HepG2 (cell line): ENCODE results near the gene BSG. TPM values are rescaled to one million over a fixed set of nuclear protein-coding genes. Genes with fewer than 3 reads are reported as not detected.

Experiments used
- ARNTL ChIP-seq: sonication (generic); formaldehyde crosslinking; IDR thresholded peaks from 2 replicates; pipeline ENCODE4 v1.4.0; 2020; ENCODE audit warnings: mild to moderate bottlenecking, missing genetic modification reagents
- CERS6 ChIP-seq: sonication (generic); formaldehyde crosslinking; IDR thresholded peaks from 2 replicates; pipeline ENCODE4 v1.5.0; 2020; ENCODE audit warnings: missing genetic modification reagents
- FLYWCH1 ChIP-seq: sonication (generic); formaldehyde crosslinking; IDR thresholded peaks from 2 replicates; pipeline ENCODE4 v1.8.1; 2023; ENCODE audit warnings: mild to moderate bottlenecking, missing genetic modification reagents
- FOXA3 ChIP-seq: IDR thresholded peaks from 2 replicates; pipeline ENCODE4 v1.6.1; 2016; ENCODE audit warnings: missing genetic modification reagents, missing compliant biosample characterization
- NFATC3 ChIP-seq: sonication (generic); formaldehyde crosslinking; IDR thresholded peaks from 2 replicates; pipeline ENCODE4 v1.5.1; 2020; ENCODE audit warnings: mild to moderate bottlenecking, missing genetic modification reagents
- NKX3-1 ChIP-seq: sonication (generic); formaldehyde crosslinking; IDR thresholded peaks from 2 replicates; pipeline ENCODE4 v1.5.0; 2020; ENCODE audit warnings: missing genetic modification reagents
- RBAK ChIP-seq: sonication (generic); formaldehyde crosslinking; IDR thresholded peaks from 2 replicates; pipeline ENCODE4 v1.5.1; 2020; ENCODE audit warnings: mild to moderate bottlenecking, missing genetic modification reagents
- RERE ChIP-seq: IDR thresholded peaks from 2 replicates; pipeline ENCODE4 v1.6.1; 2016; ENCODE audit warnings: low read depth, missing genetic modification reagents, missing compliant biosample characterization
- RORA ChIP-seq: sonication (generic); formaldehyde crosslinking; IDR thresholded peaks from 2 replicates; pipeline ENCODE4 v1.5.0; 2020; ENCODE audit warnings: mild to moderate bottlenecking, missing genetic modification reagents, moderate library complexity
- SMARCC2 ChIP-seq: fragments of 450-650 bp; IDR thresholded peaks from 2 replicates; pipeline ENCODE4 v1.6.1; 2017; ENCODE audit warnings: antibody characterized with exemption, mild to moderate bottlenecking
- ZBTB26 ChIP-seq: IDR thresholded peaks from 2 replicates; pipeline ENCODE4 v1.6.1; 2016; ENCODE audit warnings: missing compliant biosample characterization, missing genetic modification reagents, borderline replicate concordance
- ZFP37 ChIP-seq: sonication (generic); formaldehyde crosslinking; IDR thresholded peaks from 2 replicates; pipeline ENCODE4 v1.4.0; 2020; ENCODE audit warnings: missing genetic modification reagents, borderline replicate concordance
- ZNF20 ChIP-seq: sonication (generic); formaldehyde crosslinking; IDR thresholded peaks from 2 replicates; pipeline ENCODE4 v1.4.0; 2020; ENCODE audit warnings: mild to moderate bottlenecking, moderate library complexity, missing genetic modification reagents
- ZNF234 ChIP-seq: sonication (generic); formaldehyde crosslinking; conservative IDR thresholded peaks from 2 replicates; pipeline ENCODE4 v1.5.1; 2020; ENCODE audit warnings: mild to moderate bottlenecking, missing genetic modification reagents
- ZNF432 ChIP-seq: sonication (generic); formaldehyde crosslinking; IDR thresholded peaks from 2 replicates; pipeline ENCODE4 v1.5.0; 2020; ENCODE audit warnings: missing genetic modification reagents, mild to moderate bottlenecking, borderline replicate concordance
- ZNF780A ChIP-seq: sonication (generic); formaldehyde crosslinking; IDR thresholded peaks from 2 replicates; pipeline ENCODE4 v1.8.0; 2022; ENCODE audit warnings: mild to moderate bottlenecking, missing genetic modification reagents, moderate library complexity
- ZSCAN21 ChIP-seq: sonication (generic); formaldehyde crosslinking; IDR thresholded peaks from 2 replicates; pipeline ENCODE4 v1.8.0; 2022; ENCODE audit warnings: mild to moderate bottlenecking, missing genetic modification reagents, moderate library complexity, borderline replicate concordance
- polyA plus RNA-seq, 8 experiments: library from polyadenylated mRNA; depleted of rRNA in 3 of 8; stranded (reverse) in 7 of 8; unstranded in 1 of 8; fragments of >200 nt; fragmentation: Illumina TruSeq in 4 of 8; extraction: Trizol in 4 of 8; gene quantifications; 2 replicates each; pipeline versions ENCODE4 v1.2.1 to v1.2.3, GENCODE V29; 2011 to 2016; ENCODE audit warnings: low read depth in 4 of 8, missing spikeins in 1 of 8, mixed read lengths in 1 of 8; ENCODE audit not compliant: insufficient read depth in 1 of 8
- total RNA-seq, 5 experiments: library from RNA; depleted of rRNA; stranded (reverse); fragments of >200 nt; fragmentation: Illumina TruSeq; extraction: Trizol; gene quantifications; 2 replicates each; pipeline ENCODE4 v1.2.3, GENCODE V29; 2016; ENCODE audit warnings: low read depth in 1 of 5

The BSG gene
- total and polyA plus RNA-seq, 2 of the 13 experiments (the other 11 are each of a cell fraction or from before 2014, with no cell fraction given) = 309 to 754 TPM

- TF ChIP-seq ZNF20 (no peak), ZNF432 (CRISPR knock-in tag) (no peak), SMARCC2 (no peak), RBAK (no peak), CERS6 (CRISPR knock-in tag) (no peak), RERE (CRISPR knock-in tag) (no peak), ZSCAN21 (peak; percentile 70; the same call in 1 of the 2 replicates), RORA (CRISPR knock-in tag) (no peak), ZNF234 (CRISPR knock-in tag) (no peak), ZNF780A (CRISPR knock-in tag) (no peak), FLYWCH1 (CRISPR knock-in tag) (no peak), FOXA3 (CRISPR knock-in tag) (0 out of 2 replicates have a peak, but pooled peaks have one; percentile 27), ARNTL (CRISPR knock-in tag) (peak; percentile 62; the same call in 1 of the 2 replicates), ZFP37 (CRISPR knock-in tag) (no peak), NFATC3 (CRISPR knock-in tag) (no peak), NKX3-1 (CRISPR knock-in tag) (no peak), ZBTB26 (no peak)
Measured at GRCh38 chr19:524062-524674, 48.2 kb upstream of the BSG start (continued).
